GM10266 (cell line): ENCODE measurements around the gene SEMA3B.
A peak's percentile ranks its signal among the peaks of the same experiment; 100 is the strongest.
"Not testable (repeated sequence)": the region's sequence is repeated elsewhere in the genome, so short reads cannot be mapped to it uniquely, and the experiment has no call there.

ENCODE experiments used
- DNase-seq: peaks from one replicate; pipeline ENCODE4 v3.0.0; 2012; ENCODE audit errors: extremely low spot score
- CTCF ChIP-seq: IDR thresholded peaks from 2 replicates; pipeline ENCODE4 v1.5.1; 2012; ENCODE audit warnings: mild to moderate bottlenecking, low read depth; ENCODE audit not compliant: control insufficient read depth, insufficient read depth; ENCODE audit errors: missing control alignments

Gene SEMA3B

DNA sequence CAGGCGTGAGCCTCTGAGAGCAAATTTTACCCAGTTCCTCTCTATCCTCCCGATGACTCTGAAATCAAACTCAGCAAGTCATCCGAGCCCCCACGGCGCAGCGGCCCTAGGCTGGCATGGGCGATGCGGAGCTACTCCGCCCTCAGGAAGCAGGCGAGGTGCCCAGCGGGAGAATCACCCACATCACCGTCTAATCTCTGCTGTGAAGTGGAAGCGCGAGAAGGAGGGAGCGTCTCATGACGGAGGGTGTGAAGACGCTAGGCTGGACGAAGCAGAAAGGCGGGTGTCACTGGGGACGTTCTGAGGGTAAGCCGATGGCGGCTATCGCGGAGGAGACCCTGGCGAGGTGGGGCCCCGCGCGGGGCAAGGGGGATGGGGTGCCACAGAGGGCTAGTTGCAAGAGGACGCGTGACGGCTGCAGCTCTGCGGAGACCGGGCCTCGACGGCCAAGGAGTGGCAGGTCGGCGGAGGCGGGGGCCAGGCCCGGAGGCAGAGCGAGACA, 42.0 kb upstream of the SEMA3B start:
- no peak for DNase-seq

GRCh38 chr3:50227390-50228183, 41.4 kb upstream of the SEMA3B start:
- DNase-seq: peak; percentile 95
- TF ChIP-seq CTCF: peak; percentile 91

More for the DNA sequence above, 42.0 kb upstream of the SEMA3B start:
- TF ChIP-seq CTCF: peak; percentile 8

GRCh38 chr3:50228184-50228763, 40.7 kb upstream of the SEMA3B start:
- DNase-seq: not testable (repeated sequence)

GRCh38 chr3:50229490-50229889, 39.5 kb upstream of the SEMA3B start:
- no peak for DNase-seq
- TF ChIP-seq CTCF: no peak

DNA sequence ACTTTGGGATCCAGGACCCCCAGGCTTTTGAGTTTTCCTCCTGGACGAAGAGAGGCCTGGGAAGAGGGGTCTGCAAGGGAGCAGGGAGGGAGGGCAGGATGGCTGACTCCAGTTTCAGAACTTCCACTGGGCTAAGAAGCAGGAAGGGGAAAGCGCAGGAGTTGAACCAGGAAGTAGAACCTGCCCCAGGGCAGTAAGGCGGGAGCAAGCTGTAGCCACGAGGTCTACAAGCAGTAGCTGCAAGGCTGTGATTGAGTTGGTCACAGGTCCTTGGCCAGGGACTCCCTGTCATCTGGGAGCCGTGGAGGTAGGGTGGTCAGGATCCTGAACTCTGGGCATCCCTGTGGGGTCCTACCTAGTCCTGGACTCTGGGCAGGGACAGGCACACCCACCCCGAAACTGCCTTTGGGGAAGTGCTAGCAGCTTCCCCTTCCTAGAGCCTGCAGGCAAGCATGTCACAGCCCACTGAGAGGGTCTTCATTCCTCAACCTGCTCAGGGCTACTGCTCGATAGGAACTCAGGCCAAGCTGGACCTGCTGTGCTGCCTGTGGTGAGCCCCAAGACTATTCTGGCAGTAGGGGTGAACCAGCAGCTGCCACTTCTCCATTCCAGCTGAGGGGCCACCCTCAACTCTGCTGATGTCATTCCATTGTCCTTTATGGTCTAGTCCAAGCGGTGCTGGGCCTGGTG, 38.7 kb upstream of the SEMA3B start:
- no peak for DNase-seq
- TF ChIP-seq CTCF: no peak

DNA sequence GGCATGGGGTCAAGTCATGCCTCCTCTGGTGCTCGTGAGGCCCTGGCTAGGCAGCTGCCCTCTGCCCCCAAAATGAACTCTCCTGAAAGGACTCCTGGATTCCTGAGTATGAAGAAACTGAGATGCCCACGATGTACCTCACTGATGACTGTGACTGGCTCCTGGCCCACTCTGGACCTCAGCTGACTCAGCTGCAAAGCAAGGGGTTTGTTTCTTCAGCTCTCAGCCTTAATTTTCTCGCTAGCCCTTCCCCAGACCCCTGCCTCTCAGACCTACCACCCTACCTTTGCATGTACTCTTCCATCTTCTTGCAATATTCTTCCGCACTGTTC, 38.2 kb upstream of the SEMA3B start:
- DNase-seq: no peak
- no peak for TF ChIP-seq CTCF

DNA sequence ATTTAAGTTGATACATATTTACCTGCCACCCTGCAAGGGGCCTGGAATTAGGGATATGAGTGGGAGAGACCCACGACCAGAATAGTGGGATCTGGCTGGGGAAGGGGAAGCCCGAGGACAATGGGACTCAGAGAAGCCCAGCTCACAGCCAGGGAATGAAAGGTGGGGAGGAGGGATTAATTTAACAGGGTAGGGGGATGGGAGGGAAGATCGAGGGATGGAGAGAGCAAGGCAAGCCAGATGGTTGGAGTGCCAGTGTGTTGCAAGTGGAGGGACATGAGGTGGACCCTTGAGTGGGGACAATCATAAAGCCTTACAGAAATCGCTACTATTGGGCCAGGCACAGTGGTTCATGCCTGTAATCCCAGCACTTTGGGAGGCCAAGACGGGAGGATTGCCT, 37.4 kb upstream of the SEMA3B start:
- no peak for DNase-seq
- no peak for TF ChIP-seq CTCF
